OCI-LY3 (cell line): ENCODE results near the gene CNBD2.

Experiments used
- H2AFZ ChIP-seq: fragments of 200-600, 300-600 bp; shearing (Covaris generic); 2 replicates; pipeline ENCODE4 v1.6.0; 2014; ENCODE audit warnings: antibody characterized with exemption, low read depth, low read length
- H3K27ac ChIP-seq: fragments of 200-600, 300-600 bp; sonication (generic); 2 replicates; pipeline ENCODE4 v1.5.1; 2014; ENCODE audit warnings: mild to moderate bottlenecking, low read length, moderate library complexity, mixed read lengths
- H3K27me3 ChIP-seq: fragments of 200-600, 300-600 bp; sonication (generic); 2 replicates; pipeline ENCODE4 v1.6.1; 2014; ENCODE audit warnings: low read depth, low read length, mixed read lengths
- H3K36me3 ChIP-seq: fragments of 200-600, 300-600 bp; sonication (generic); replicated peaks from 2 replicates; pipeline ENCODE3; 2014; ENCODE audit warnings: low read depth, low read length, mixed read lengths
- H3K4me1 ChIP-seq: fragments of 300-600, 200-600 bp; sonication (generic); 2 replicates; pipeline ENCODE4 v1.6.1; 2014; ENCODE audit warnings: low read length, mixed read lengths
- H3K4me2 ChIP-seq: fragments of 200-600, 300-600 bp; sonication (generic); 2 replicates; pipeline ENCODE4 v1.6.1; 2014; ENCODE audit warnings: low read length, mixed read lengths
- H3K4me3 ChIP-seq: fragments of 300-600, 200-600 bp; sonication (generic); 2 replicates; pipeline ENCODE4 v1.5.1; 2014; ENCODE audit warnings: antibody characterized with exemption, mild to moderate bottlenecking, low read length, moderate library complexity
- H3K79me2 ChIP-seq: fragments of 300-600, 200-600 bp; shearing (Covaris generic); 2 replicates; pipeline ENCODE4 v1.6.1; 2014; ENCODE audit warnings: mild to moderate bottlenecking, low read length, mixed read lengths
- H3K9ac ChIP-seq: fragments of 300-600, 200-600 bp; shearing (Covaris generic); 2 replicates; pipeline ENCODE4 v1.6.0; 2014; ENCODE audit warnings: mild to moderate bottlenecking, low read length, moderate library complexity
- H3K9me3 ChIP-seq: fragments of 200-600, 300-600 bp; shearing (Covaris generic); 2 replicates; pipeline ENCODE4 v1.6.1; 2014; ENCODE audit warnings: low read length, mixed read lengths; ENCODE audit not compliant: insufficient read depth
- H4K20me1 ChIP-seq: fragments of 200-600, 300-600 bp; sonication (generic); 2 replicates; pipeline ENCODE4 v1.6.1; 2016; ENCODE audit warnings: low read length, mixed read lengths; ENCODE audit not compliant: insufficient read depth
- EZH2phosphoT487 ChIP-seq: fragments of 200-600 bp; shearing (Covaris generic); IDR thresholded peaks from 2 replicates; pipeline ENCODE4 v1.6.1; 2018; ENCODE audit warnings: antibody characterized with exemption, mixed run types, low read depth
- TF ChIP-seq, protein P1 (sequence below): fragments of 200-600, 300-600 bp; sonication (generic); IDR thresholded peaks from 2 replicates; pipeline ENCODE4 v1.5.1; 2014; ENCODE audit warnings: antibody characterized with exemption, low read length, low read depth

CNBD2 gene

DNA sequence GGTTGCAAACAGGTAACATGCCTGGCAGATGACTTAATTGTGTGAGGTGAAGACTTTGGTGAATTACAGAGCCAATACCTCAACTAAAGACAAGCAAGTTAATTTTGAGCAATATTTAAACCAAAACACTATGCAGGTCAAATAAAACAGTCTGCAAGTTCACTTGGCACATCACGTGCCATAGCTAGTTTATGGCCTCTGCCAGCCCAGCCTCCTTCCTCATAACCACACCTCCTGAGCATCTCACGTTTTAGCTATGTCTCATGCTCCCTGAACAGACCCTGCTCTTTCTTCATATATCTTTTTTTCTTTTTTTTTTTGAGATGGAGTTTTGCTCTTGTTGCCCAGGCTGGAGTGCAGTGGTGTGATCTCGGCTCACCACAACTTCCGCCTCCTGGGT, 4.5 kb upstream of the CNBD2 start:
- Histone ChIP-seq H3K4me2 (no peak overlapping the region), H3K4me1 (peaks cover 11% of the 10 kb centered on the region), H2AFZ (no peak overlapping the region), H3K36me3 (peaks cover 1% of the 10 kb centered on the region), H3K27me3 (0 out of 2 replicates have a peak, but pooled peaks cover 4% of the 10 kb centered on the region), H4K20me1 (no peaks in the 10 kb centered on the region), H3K79me2 (no peaks in the 10 kb centered on the region), H3K9me3 (no peaks in the 10 kb centered on the region), H3K9ac (no peak overlapping the region), H3K4me3 (no peak overlapping the region), H3K27ac (no peak overlapping the region)
- no peak for TF ChIP-seq EZH2phosphoT487
- TF ChIP-seq, protein P1, sequence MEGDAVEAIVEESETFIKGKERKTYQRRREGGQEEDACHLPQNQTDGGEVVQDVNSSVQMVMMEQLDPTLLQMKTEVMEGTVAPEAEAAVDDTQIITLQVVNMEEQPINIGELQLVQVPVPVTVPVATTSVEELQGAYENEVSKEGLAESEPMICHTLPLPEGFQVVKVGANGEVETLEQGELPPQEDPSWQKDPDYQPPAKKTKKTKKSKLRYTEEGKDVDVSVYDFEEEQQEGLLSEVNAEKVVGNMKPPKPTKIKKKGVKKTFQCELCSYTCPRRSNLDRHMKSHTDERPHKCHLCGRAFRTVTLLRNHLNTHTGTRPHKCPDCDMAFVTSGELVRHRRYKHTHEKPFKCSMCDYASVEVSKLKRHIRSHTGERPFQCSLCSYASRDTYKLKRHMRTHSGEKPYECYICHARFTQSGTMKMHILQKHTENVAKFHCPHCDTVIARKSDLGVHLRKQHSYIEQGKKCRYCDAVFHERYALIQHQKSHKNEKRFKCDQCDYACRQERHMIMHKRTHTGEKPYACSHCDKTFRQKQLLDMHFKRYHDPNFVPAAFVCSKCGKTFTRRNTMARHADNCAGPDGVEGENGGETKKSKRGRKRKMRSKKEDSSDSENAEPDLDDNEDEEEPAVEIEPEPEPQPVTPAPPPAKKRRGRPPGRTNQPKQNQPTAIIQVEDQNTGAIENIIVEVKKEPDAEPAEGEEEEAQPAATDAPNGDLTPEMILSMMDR: no peak

- Histone ChIP-seq H3K4me2 (no peak overlapping the region), H3K9ac (no peak overlapping the region), H3K79me2 (no peaks in the 10 kb centered on the region), H3K4me3 (no peak overlapping the region), H3K9me3 (no peaks in the 10 kb centered on the region), H3K27me3 (0 out of 2 replicates have a peak, but pooled peaks cover 5% of the 10 kb centered on the region), H4K20me1 (no peaks in the 10 kb centered on the region), H3K4me1 (peaks cover 11% of the 10 kb centered on the region), H2AFZ (no peak overlapping the region), H3K36me3 (no peaks in the 10 kb centered on the region), H3K27ac (no peak overlapping the region)
- no peak for TF ChIP-seq EZH2phosphoT487
- TF ChIP-seq, protein P1: no peak
These were observed 540 bp downstream of the CNBD2 start for GRCh38 chr20:35968930-35969329.

- no peaks in the 10 kb centered on the region for H3K36me3 ChIP-seq
- H4K20me1 ChIP-seq: no peaks in the 10 kb centered on the region
- H3K9ac ChIP-seq: no peak overlapping the region
- H3K4me3 ChIP-seq: no peak overlapping the region
- H3K9me3 ChIP-seq: no peaks in the 10 kb centered on the region
- H3K27me3 ChIP-seq: 0 out of 2 replicates have a peak, but pooled peaks cover 5% of the 10 kb centered on the region
- TF ChIP-seq, protein P1: no peak
- TF ChIP-seq EZH2phosphoT487: no peak
- H3K4me1 ChIP-seq: no peaks in the 10 kb centered on the region
- no peak overlapping the region for H2AFZ ChIP-seq
- no peak overlapping the region for H3K27ac ChIP-seq
- no peak overlapping the region for H3K4me2 ChIP-seq
- no peaks in the 10 kb centered on the region for H3K79me2 ChIP-seq
These were observed 3.6 kb downstream of the CNBD2 start for GRCh38 chr20:35971981-35972380.

- no peak overlapping the region for H3K27ac ChIP-seq
- H3K4me3 ChIP-seq: no peak overlapping the region
- no peaks in the 10 kb centered on the region for H3K9me3 ChIP-seq
- H4K20me1 ChIP-seq: no peaks in the 10 kb centered on the region
- H2AFZ ChIP-seq: no peak overlapping the region
- no peak overlapping the region for H3K4me2 ChIP-seq
- TF ChIP-seq, protein P1: no peak
- TF ChIP-seq EZH2phosphoT487: no peak
- H3K4me1 ChIP-seq: no peaks in the 10 kb centered on the region
- H3K9ac ChIP-seq: no peak overlapping the region
- 0 out of 2 replicates have a peak, but pooled peaks cover 5% of the 10 kb centered on the region for H3K27me3 ChIP-seq
- no peaks in the 10 kb centered on the region for H3K36me3 ChIP-seq
- no peaks in the 10 kb centered on the region for H3K79me2 ChIP-seq
These were observed 4.1 kb downstream of the CNBD2 start for GRCh38 chr20:35972462-35972861.
